AG08396 (cell line): ENCODE measurements around the gene DCTN5.

Experiments
- DNase-seq: peaks from one replicate; pipeline ENCODE4 v3.0.0; 2012; ENCODE audit warnings: low spot score, mixed read lengths

Gene DCTN5

DNA sequence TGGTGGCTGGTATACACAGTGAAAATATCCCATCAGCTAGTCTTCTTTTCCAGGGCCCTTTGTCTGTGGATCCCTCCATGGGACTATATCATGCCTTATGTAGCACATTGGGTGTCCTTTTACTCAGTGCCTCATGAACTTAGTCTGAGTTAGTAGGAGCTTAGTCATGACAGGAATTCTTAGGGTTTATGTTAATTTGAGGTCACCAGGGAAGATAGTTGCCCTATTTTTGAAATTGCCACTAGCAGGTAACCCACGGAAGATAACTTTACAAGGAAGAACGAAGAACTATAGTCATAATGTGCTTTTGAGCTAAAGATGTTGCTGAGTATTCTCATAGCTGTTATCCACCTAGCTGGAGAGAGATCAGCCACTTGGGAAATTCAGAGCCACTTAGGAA lies 22.7 kb downstream of the DCTN5 start:
- no peak for DNase-seq

DNA sequence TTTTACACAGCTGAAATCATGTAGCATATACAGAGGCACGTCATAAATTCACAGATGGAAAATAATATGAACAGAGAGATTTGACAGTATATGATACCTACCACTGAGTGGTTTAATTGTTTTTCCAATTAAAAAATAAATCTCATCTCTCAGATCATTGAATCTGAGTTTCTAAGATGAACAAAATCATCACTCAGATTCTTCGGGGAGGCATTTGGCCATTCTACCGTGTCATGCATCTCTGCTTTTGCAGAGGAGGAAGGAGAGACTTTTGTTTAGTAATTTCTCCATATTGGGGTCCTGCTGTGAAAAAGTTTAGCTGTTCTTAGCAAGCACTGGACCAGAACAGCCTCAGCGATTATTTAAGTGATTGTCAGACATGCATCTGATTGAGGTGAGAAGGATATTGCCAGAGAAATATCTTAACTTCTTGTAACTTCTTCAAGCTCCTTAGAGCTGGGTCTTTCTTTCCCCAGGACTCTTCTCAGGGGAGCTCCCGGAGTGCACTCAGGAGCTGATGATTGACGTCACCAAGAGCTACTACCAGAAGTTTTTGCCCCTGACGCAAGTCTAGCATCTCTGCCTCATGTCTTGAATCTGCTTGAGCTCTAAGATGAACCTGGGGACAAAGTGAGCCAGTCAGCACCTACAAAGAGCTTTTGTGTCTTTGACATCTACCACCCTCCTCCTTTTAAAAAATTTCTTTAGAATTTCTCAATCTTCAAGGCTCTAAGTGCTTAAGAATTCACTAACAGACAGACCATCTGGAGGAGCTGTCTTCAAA lies 25.5 kb downstream of the DCTN5 start:
- DNase-seq, result no peak

DNA sequence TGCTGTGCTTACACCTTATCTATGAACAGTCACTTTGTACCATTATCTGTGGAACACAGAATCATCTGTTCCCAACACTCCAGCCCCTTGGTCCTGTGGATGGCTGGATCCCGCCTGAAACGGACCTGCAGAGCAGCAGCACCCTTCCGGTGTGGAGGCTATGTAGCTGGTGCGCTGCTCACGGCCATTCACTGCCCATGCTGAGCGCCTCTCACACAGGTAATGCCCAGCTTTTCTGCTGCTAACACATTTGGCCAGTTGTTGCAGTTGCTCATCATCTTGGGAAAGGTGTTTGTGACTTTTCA lies 26.0 kb downstream of the DCTN5 start:
- no peak for DNase-seq

DNA sequence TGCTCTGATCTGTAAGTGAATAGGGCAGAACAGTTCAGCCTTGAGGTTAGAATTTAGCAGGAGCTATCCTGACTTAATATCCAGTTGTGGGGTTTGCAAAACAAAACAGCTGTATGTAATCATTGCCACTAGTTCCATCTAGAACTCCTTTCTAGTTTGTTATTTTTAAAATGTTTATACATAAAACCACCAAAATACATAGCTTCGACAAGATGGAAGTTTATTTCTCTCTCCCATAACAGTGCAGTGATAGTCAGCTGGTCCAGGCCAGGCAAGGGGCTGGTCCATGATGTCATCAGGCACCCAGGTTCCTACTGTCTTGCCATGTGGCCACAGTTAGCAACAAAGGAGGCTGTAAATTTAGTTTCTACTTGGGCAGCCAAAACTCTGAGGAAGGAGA lies 27.0 kb downstream of the DCTN5 start:
- DNase-seq, result peak; percentile 71

DNA sequence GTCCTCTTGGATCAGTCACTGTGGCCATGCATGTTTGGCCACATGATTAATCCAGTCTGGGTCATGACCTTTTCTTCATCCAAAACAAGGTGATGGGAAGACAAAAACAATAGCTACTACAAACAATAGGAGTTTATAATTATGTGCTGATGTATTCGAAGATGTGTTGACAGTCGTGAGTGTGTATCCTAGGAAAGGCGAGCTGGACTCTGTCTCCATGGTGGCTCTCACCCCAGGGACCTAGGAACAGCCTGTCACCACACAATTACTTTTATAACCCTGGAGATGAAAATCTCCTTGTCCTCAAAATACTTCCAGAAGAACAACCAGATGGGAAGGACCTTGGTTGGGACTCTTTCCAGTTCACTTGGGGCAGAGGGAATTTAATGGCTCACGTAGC lies 27.6 kb downstream of the DCTN5 start:
- no peak for DNase-seq

DNA sequence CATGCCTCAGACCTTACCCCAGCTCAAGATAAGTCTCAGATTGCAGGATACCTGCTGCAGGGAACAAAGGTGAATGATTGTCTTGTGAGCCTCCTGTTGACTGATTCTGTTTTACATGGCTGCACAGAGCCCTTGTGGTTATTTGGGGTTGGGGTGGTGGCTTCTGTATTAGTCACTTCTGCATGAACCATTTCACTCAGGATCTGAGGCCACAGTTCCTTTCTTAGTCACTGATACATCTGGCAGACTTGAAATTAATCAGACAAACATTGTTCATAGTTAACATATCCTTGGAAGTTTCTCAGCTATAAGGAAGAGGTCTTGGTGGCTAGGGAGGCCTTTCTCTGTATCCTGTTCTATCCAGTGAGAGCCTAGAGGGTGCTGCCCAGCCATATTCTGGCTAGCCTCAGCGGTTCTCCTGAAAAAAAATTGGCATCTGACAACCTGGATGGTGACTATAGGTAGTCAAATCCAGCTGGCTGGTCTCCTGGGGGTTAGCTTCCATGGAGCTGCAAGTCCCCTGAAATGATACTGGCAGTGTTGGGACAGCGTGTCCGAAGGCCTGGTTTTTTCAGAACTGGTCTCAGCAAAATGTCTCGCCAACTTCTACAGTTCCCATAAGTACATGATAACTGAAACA lies 29.0 kb downstream of the DCTN5 start:
- DNase-seq, result peak; percentile 70

DNA sequence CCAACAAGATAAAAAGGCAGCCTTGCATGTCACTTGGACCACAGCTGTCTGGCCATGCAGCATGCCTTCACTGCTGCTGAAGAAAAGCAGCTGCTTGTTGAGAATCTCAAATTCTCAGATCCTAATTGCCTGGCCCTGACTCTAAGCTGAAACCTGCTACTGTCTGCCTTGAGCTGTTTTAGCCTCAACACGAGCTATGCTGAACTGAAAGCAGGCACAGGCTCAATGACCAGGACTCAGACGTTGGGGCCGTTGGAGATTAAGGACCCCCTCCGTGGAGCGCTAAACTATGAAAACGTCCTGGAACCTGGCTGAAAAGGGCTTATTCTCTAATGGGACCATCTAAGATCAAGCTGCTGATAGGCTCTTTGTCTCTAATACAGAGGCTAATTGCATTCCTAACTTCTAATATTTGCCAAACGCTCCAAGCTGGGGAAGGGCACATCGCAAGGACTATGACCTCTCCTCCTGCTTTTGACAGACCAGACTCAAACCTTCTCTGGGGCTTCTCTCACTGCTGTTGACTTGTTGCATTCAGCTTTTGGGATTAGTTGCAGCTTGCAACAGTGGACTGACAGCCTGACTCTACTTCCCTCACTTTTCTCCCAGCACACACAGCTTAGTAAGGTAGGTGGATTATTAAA lies 32.8 kb downstream of the DCTN5 start:
- DNase-seq, result no peak

DNA sequence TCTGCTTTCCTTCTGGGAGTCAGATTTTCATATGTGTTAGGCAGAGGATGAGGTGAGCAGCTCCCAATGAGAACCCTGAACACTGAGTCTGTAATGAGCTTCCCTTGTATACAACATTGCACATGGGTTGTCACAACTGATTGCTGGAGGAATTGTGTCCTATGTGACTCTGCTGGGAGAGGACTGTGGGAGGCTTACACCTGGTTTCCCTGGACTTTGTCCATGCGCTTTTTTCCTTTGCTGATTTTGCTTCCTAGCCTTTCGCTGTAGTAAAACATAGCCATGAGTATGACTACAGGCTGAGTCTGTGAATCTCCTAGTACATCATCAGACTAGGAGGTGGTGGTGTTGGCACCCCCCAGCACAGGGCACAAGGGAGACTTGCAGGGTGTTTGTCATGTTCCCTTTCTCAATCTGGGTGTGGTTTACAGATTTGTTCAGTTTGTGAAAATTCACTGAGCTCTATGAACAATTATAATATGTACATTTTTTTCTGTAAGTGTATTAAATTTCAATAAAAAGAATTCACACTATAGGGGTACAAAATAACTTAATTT lies 35.7 kb downstream of the DCTN5 start:
- DNase-seq, result no peak

DNA sequence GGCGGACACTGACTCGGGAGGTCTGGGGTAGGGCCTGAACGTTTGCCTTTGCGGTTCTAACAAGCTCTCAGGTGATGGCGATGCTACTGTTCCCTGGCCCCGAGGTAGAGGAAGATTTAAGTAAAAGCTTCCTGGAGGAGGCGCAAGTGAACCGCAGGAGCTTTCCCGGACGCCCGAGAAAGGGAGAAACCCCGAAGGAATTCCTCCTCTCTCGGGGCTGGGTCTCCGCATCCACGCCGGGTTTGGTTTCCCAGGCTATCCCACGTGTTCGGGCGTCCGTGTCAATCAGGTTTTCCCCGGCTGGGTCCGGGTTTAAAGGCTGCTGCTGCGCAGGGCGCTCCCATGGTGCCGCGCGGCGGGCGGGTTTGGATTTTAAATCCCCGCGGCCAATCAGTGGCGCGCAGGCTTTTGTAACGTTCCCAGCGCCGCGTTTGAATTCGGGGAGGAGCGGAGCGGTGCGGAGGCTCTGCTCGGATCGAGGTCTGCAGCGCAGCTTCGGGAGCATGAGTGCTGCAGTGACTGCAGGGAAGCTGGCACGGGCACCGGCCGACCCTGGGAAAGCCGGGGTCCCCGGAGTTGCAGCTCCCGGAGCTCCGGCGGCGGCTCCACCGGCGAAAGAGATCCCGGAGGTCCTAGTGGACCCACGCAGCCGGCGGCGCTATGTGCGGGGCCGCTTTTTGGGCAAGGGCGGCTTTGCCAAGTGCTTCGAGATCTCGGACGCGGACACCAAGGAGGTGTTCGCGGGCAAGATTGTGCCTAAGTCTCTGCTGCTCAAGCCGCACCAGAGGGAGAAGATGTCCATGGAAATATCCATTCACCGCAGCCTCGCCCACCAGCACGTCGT lies 37.4 kb downstream of the DCTN5 start, which contains the start of gene PLK1:
Gene PLK1 (plus strand): TSS at position 460 of the 844 bp plus-strand sequence. CDS start 44 bp downstream, at position 504.
- peak; percentile 94 for DNase-seq

DNA sequence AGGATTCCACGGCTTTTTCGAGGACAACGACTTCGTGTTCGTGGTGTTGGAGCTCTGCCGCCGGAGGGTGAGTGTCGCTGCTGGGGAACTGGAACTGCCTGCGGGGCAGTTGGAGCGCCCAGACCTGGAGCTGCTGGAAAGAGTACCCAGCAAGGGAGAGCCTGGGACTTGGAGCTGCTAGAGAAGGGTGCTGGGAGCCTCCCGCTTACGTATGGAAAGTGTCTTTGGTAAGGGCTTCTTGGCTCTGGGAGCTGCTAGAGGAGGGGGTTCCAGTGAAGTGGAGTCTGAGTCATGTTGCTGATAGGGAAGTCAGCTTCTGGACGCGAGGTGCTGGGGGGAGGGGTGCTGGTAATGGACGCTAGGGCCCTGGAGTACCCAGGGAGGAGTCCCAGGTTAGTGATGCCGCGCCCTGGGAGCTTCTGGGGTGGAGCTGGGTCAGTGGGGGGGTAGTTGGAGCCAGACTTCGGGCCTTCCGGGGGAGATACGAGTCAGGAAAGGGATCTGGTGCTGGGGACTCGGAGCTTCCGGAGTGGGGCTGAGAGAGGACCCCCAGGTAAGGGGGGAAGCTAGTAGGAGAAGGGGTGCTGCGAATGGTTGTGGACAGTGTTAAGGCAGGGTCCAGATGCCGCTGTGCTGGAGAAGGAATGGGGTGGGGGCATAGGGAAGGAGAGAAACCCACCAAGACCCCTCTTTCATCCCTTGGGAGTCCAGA lies 38.2 kb downstream of the DCTN5 start:
- peak; percentile 48 for DNase-seq

DNA sequence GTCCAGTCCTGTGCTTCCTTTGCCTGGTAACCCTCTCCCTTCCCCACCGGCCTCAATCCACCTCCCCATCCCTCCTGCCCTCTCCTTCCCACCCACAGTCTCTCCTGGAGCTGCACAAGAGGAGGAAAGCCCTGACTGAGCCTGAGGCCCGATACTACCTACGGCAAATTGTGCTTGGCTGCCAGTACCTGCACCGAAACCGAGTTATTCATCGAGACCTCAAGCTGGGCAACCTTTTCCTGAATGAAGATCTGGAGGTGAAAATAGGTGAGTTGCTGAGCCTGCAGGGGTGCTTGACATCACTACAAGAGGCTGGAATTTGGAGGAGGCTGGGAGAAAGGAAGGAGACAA lies 38.7 kb downstream of the DCTN5 start:
- no peak for DNase-seq

DNA sequence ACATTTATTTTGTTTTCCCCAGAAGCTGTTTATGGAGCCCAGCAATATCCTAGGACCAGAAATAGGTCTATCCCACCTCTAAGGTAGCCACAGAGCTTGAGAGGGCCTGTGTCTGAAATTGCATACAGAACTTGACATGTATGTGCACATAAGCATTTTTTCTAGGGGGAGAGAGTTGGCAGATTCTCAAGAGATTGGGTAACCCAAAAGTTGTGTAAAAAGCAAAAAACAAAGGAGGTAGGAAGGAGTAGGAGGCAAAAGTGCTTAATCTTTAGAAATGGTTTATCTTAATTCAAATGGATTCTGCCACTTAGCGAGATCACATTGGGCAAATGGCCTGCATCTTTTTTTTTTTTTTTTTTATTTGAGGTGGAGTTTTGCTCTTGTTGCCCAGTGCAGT lies 40.9 kb downstream of the DCTN5 start:
- no peak for DNase-seq

DNA sequence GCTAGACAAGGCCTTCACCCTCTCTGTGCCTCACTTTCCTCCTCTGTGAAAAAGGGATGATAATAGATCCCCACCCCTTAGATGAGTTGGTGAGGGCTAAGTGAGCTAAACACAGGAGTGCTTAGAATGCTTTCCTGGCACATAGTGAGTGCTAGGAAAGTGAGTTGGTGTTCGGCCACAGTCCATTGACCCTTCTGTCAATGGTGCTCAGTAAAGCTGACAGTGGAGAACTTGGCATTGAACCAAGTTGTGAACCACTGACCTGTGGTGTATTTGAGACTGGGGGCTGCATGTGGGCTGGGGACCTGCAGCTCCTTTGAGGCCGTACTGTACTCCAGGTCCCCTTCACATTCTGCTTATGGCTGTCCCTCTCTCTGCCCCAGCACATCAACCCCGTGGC lies 42.2 kb downstream of the DCTN5 start:
- no peak for DNase-seq

DNA sequence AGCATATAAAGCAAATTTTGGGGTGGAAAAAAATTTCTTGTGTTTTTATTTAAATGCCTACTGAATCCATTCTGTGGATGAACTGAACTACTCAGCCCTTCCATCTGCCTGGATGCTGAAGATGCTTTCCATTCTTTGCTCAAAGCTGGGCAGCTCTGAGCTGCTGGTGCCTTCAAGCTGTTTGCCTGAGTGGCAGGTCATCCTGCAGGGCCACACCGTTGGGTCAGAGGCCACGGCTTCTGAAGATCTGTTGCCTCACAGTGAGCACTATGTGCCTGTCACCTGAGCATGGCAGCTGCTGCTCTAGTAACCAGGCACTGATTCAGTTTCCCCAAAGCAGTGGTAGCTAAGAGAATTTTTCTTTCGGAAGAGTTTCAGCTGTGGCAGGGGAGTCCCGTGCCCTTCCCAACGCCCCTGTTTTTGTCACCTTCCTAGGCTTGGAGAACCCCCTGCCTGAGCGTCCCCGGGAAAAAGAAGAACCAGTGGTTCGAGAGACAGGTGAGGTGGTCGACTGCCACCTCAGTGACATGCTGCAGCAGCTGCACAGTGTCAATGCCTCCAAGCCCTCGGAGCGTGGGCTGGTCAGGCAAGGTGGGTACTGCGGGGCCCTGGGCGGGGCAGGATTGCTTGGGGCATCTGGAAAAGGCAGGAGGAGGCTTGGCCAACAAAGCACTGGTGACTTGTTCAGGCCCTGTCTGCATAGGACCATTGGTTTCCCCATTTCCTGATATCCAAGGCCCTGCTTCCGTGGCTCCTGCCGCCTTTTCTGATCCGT lies 46.0 kb downstream of the DCTN5 start:
- no peak for DNase-seq

DNA sequence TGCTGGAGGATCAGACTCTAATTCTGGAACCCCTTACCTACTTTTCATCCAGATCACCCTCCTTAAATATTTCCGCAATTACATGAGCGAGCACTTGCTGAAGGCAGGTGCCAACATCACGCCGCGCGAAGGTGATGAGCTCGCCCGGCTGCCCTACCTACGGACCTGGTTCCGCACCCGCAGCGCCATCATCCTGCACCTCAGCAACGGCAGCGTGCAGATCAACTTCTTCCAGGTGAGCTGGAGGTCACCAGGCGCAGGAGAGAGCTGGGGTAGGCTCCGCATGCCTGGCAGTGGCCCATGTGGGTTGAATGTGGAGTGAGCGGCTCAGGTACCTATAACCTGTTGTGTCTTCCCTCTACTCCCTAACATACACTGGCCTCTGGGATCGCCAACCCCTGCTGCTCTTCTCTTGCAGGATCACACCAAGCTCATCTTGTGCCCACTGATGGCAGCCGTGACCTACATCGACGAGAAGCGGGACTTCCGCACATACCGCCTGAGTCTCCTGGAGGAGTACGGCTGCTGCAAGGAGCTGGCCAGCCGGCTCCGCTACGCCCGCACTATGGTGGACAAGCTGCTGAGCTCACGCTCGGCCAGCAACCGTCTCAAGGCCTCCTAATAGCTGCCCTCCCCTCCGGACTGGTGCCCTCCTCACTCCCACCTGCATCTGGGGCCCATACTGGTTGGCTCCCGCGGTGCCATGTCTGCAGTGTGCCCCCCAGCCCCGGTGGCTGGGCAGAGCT lies 48.3 kb downstream of the DCTN5 start:
- no peak for DNase-seq

DNA sequence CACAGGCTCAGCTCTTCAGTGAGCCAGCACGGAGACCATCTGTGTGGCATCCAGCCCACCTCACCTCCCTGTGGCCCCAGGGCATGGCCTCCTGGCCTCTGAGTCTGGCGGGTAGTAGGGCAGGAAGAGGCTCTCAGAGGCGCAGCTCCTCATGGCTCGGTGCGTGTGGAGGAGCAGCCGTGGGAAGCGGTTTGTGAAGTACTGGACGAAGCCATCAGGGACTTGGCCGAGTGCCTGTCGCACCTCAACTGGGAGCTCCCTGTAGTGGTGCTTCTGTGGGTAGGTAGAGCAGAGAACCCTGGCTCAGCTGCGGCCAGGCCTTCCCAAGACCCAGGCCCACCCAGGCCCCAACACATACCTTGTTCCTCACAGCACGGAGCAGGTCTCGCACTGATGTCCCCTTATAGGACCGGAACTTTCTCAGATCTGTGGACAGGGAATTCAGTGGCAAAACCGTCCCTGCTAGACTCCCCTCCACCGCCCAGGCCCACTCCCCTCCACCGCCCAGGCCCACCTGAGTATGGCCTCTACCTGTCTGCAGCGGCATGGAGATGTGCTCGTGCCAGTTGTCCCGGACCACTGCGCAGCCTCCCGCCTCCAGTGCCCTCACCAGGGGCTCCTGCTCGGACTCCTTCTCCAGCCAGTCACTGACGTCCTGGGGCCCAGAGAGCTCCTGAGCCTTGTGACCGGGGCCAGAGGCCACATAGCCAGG lies 49.7 kb downstream of the DCTN5 start:
- no peak for DNase-seq

DNA sequence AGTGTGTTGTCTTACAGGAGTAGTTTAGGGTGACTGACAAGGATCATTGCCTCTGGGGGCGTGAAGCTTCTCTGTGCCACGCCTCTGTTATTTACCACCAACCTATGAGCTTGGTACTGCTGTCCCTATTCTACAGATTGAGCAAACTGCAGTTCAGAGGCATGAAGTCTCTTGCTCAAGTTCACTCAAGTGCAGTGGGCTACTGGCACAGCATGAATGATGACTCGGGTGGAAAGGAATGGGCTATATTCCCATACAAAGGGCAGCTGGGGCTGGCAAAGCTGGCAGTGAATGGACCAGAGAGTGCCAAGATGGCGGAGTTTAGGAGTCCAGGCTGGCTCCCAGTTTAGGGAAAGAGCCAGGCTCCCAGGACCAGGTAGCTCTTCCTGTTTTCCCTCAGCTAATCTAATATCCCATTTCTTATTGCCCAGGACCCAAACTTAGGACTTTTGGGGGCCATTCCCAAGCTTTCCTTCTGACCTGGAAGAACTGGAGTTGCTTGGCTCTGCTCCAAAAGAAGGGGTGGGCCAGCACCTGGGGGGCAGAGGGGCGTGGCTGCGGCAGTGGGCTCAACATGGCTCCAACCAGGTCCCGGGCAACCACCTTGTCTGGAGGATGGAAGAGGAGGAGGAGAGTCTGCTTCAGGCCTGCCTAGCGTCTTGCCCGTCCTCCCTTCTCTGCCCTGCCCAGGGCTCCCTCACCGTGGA lies 50.4 kb downstream of the DCTN5 start:
- no peak for DNase-seq

DNA sequence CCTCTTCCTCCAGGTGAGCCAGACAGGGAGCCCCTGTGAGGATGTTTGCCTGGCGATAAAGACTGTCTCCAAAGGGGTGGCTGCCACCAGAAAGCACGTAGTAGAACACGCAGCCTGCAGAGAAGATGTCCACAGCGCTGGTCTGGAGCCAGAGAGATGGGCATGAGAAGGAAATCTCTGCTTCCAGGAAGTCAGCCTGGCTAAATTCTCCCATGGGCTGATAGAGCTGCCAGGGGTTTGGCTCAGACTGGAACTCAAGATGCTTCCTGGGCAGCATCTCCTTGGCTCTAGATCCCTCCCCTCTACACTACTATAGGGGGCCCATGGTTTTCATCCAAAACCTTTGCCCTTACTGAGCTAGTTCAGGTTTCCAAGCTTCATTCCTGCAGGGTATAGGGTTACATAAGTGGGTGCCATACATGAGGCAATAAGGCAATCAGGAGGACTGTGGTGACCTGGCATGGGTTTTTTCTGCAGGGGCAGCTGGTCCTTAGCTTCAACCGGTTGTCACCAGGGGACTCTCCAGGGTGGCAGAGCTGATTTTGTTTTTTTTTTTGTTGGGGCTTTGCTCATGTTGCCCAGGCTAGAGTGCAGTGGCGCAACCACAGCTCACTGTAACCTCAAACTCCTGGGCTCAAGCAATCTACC lies 51.0 kb downstream of the DCTN5 start:
- DNase-seq, result no peak
